GM21786 (cell line): ENCODE data around the gene LNPEP.

Experiments
- ATAC-seq: cut with Tn5 transposase; IDR thresholded peaks from one replicate; pipeline ENCODE4 v1.9.1; 2021; ENCODE audit not compliant: unreplicated experiment

LNPEP gene

GRCh38 chr5:96957254-96958049, 21.6 kb downstream of the LNPEP start:
- ATAC-seq = peak; percentile 42

DNA sequence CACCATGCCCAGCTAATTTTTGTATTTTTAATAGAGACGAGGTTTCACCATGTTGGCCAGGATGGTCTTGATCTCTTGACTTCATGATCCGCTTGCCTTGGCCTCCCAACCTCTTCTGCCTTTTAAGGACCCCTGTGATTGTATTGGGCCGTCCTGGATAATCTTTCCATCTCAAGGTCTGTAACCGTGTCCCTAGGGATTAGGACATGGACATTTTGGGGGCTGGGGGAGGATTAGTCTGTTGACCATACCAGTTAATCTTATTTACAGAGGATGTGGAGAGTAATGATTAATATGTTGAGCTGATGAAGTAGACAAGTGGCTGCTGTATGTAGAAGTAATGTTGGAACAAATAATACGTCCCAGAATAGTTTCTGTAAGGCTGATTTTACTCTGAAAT, 23.1 kb downstream of the LNPEP start:
- ATAC-seq = no peak

- peak; percentile 56 for ATAC-seq
Observed at GRCh38 chr5:96961053-96961452, 25.2 kb downstream of the LNPEP start.

- no peak for ATAC-seq
Observed at GRCh38 chr5:96962540-96962991, 26.7 kb downstream of the LNPEP start.

- peak; percentile 70 for ATAC-seq
Observed at GRCh38 chr5:96963267-96963666, 27.4 kb downstream of the LNPEP start.

DNA sequence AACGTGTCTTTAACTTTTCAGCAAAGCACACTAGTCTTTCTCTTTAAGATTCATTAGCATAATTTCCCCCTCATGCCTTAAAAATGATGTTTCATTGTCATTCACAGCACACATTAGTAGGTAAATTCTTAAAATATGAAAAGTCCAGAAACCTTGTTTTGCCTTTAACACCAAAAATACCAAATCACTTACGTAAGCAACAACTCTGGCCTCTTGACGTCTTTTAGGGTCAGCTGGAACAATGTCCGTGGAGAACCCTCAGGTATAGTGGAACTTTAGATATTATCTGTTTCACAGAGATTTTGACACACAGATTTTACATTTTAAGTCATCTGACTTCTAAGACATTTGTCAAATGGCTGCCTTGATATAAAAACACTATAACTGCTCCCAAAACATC, 30.9 kb downstream of the LNPEP start:
- no peak for ATAC-seq

DNA sequence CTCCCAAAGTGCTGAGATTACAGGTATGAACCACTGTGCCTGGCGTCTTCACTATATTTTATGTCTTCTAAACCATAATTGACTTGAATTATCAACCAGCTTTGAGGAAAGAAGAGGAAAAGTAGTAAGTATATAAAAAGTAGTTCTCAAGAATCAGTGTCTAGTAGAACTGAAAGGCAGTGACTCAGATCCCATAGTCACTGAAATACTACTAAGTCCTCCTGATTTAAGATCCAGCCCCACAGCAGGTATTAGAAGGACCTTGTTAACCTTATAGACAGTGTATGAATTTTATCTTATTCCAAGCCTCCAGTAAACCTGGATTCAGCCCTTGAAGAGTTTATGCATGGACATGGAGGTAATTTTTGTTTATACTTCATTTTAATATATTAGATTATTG, 31.5 kb downstream of the LNPEP start:
- ATAC-seq = no peak

- no peak for ATAC-seq
Observed at GRCh38 chr5:96968074-96968473, 32.2 kb downstream of the LNPEP start.

DNA sequence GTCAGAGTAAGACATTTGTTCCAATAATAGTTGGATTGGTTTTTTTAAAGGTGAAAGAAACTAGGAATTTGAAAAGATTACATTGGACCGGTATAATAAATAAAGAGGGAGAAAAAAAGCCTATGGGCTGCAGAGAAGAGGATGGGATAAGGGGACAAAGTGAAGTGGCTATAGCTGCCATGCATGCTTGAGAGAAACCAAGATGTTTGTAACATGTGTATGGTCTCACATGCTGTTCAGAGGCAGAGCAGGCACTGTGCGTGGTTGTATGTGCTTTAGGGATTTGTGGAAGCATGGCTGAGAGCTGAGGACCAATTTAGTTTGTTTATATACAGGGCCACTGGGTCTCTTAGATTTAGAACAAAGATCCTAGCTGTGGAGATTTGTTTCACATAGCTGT, 32.7 kb downstream of the LNPEP start:
- ATAC-seq = no peak

DNA sequence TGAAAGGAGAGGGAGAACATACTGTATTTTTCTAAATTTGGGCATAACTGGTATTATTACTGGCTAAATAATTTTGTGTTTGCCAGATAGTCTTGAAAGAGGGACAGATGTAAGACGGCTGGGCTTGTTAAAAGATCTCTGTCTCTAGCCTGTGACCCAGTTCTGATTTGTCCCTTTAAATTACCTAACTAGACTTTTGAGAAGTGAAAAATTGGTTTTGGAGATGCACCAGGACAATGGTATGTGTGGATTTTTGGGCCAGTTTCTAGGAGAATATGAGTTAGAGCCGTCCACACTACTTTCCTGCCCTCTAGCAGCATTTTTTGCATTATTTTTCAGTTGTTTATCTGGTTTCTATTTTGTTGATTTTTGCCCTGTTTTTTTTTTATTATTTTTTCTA, 33.5 kb downstream of the LNPEP start:
- no peak for ATAC-seq

DNA sequence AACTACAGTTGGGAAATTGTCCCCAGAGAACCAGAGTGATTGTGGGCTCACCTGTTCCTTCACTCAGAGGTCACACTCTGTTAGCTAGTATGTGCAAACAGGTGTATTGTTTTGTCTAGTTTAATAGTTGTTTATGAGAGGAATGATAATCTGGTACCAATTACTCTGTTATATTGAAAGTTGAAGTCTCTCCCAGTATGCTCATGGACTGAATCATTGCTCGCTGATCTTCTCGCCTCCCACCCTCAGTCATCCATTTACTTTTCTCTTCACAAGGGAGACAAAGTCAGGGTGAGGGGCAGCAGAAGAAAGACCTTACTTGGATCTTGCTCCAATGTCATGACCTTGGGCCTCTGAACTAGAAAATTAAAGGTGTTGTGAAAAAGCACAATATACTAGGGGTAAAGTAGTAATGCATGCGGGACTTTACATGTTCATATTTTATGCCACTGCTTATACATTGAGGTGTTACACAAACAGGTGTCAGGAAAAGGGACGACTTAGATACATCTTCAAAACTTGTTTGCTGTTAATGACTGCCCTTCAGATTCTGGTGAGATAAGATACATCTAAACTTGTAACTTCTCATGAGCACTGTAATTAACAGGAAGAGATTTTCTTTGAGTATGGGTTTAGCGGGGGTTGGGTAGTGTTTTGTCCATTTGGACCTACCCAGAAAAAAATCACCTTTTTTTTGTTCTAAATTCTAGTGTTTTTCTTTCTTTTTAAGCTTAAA, 36.9 kb downstream of the LNPEP start:
- ATAC-seq = no peak

GRCh38 chr5:96973532-96974401, 37.9 kb downstream of the LNPEP start:
- ATAC-seq = no peak

GRCh38 chr5:96975656-96976055, 39.8 kb downstream of the LNPEP start:
- ATAC-seq = no peak

DNA sequence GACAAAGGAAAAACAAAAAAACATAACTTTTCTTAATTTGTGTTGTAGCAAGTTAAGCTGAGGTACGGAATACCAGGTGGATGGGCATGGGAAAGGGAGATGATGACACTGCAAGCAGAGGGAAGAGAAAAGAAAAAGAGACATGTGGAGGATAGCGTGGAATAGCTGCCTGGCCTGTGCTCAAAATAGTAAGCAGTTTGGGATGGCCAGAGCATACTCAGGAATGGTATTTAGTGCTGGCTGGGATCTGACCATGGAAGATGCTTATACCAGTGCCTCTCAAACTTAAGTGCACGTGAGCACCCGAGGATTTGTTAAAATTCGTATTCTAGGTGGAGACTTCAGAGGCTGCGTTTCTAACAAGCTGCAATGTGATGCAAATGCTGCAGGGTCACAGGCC, 41.3 kb downstream of the LNPEP start:
- no peak for ATAC-seq

GRCh38 chr5:96978812-96979449, 43.1 kb downstream of the LNPEP start:
- ATAC-seq = no peak

DNA sequence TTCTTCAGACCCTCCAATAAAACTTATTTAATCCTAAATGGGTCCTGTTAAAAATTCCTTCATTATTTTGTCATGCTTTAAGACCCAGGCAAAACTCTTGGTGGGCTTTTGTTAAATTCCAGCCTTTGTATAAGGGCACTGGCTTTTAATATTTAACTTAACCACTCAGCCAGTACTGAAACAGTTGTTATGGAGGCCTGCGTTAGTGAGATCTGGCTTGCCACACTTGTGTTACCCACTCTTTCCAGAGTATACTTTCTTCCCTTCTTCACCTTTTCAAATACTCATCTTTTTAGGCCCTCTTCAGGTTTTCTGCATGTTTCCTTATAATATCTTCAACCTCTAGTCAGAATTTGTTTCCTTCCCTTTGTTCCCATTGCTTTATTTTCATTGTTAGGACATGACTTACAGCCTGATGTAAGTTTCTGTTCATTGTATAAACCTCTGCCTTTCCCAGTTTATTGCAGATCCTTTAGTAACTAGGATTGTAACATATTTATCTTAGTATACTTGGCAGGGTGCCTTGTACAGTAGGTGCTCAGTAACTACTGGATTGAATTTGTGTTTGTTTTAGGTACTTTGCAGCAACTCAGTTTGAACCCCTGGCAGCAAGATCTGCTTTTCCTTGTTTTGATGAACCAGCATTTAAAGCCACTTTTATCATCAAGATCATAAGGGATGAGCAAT, 48.8 kb downstream of the LNPEP start:
- no peak for ATAC-seq

DNA sequence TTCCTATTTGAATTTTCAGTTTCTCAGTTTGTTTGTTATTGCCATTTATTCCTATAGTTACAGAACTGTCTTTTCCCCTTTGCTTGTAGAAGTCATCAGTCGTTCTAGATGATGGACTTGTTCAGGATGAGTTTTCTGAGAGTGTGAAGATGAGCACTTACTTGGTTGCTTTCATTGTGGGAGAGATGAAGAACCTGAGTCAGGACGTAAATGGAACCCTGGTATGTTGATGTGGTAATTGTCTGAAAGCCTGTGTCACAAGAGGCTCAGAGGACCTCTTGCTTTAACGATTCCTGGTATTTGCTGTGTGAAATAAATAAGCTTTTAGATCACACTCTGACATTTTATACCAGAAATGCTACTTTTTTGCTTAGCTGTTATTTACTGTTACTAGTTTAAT, 50.6 kb downstream of the LNPEP start:
- ATAC-seq = no peak

DNA sequence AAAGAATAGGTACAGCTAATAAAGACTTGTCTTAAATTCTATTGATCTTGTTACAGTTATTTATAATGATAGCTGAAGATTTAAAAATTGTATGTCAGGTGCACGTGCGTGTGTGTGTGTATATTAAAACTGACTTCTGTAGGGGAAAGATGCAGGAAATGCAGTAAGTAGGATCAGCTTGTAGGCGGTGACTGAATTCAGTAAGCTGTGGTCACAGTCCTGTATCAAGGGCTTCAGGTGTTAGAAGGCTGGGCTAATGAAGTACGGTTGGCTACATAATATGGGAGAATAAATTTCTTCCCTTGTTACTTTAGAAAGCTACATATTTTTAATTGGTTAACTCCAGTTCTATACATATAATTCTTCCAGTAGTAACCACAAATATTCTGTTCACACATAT, 54.2 kb downstream of the LNPEP start:
- ATAC-seq = no peak

GRCh38 chr5:96991708-96992107, 55.8 kb downstream of the LNPEP start:
- no peak for ATAC-seq

GRCh38 chr5:96993760-96994159, 57.9 kb downstream of the LNPEP start:
- ATAC-seq = no peak
